GM21381 (cell line): ENCODE results near the gene COG3.

Source experiments
- ATAC-seq: cut with Tn5 transposase; IDR thresholded peaks from one replicate; pipeline ENCODE4 v1.9.1; 2021; ENCODE audit warnings: mild to moderate bottlenecking, moderate library complexity; ENCODE audit not compliant: unreplicated experiment

COG3 gene

GRCh38 chr13:45445053-45445452, 19.7 kb upstream of the COG3 start:
- no peak for ATAC-seq

- no peak for ATAC-seq
These were observed 18.6 kb upstream of the COG3 start for GRCh38 chr13:45446181-45446580.

DNA sequence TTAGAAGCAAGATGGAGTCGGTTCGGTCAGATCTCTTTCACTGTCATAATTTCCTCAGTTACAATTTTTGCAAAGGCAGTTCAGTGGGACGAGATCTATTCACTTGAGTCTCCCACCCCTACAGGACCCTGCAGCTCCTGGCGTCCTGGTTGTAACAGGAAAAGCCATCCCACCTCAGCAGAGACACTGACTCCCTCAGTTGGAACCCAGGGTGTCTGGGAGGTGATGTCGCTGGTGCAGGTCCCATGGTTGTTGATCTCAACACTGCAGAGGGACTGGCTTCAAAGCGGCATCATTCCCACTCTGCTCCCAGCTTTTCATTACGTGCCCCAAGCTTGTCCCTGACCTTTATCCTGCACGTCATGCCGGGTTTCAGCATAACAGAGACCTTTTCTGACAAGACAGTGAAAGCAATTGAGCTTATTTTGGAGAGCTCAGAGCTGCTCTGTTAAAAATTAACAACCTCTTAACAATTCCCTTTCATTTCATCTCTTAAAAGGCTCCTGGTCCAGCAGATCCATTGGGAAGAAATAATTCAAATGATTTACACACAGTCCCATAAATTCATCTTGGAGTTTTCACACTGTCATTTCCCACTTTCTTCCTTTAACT, 17.6 kb upstream of the COG3 start:
- ATAC-seq, result no peak

- no peak for ATAC-seq
These were observed 15.7 kb upstream of the COG3 start for GRCh38 chr13:45448965-45449559.

- ATAC-seq, result no peak
These were observed 13.5 kb upstream of the COG3 start for GRCh38 chr13:45451282-45451681.

DNA sequence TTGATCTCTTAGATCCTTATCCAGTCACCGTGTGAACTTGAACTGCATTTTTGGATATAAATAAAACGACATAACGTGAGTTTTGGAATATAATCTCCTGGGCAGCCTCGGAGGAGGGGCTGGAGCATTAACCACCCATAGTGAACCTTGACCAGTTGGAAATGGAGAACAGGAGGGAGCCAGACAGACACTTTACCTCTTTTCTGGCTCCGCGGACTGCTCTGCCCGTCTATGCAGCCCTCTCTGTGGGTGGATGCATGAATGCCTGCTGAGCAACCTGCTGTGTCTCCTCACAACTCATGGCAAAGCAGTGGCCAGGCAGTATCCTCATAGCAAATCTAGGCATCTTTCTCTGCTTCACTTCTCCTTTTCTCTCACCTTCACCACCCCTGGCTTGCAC, 10.5 kb upstream of the COG3 start:
- ATAC-seq, result no peak

DNA sequence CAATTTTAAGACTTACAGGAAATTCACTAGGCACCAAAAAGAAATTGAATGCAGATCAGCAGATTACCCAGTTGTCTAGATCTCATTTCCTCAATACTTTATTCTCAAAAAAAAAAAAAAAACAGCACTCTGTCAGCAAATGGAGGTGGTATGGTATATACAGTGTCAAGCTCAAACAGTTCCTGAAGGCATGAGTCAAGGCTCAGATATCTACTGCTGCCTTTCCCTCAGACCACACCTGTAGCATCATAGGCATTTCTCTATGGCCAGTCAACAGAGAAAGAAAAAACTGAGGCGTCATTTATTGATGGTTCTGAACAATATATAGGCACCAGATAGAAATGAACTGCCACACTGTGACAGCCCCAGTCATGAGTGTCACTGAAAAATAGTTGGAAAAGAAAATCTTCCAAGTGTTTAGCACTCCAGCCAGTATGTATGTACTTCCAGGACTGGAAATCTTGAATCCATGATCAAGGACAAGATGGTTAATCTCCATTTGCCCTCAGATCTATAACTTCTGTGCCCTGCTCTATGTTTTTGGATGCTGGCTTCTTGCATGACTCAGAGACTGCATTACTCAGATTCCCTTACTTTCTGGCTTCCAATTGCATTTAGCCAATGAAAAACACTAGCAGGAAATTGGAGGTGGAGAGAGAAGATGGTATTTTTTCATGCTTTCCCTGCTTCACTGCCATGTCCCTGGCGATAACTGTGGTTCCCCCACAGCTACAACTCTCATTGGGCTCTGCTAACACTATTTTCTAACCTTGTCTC, 8.4 kb upstream of the COG3 start:
- ATAC-seq, result no peak

DNA sequence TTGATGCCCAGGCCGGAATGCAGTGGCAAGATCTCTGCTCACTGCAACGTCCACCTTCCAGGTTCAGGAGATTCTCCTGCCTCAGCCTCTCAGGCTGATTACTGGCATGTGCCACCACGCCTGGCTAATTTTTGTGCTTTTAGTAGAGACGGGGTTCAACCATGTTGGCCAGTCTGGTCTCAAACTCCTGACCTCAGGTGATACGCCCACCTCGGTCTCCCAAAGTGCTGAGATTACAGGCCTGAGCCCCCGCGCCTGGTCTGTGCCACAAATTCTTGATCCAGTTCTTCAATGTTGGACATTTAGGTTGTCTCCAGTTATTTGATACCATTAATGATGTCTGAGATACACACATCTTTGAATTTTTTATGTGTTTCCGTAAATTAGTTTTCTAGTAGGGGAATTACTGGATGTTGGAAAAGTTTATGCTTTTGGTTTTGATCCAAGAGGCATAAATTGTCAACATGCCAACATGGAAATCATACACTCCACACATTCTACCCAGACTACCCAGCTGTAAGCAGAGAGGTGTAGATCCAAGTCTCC, 525 bp upstream of the COG3 start:
- no peak for ATAC-seq

- ATAC-seq, result no peak
These were observed 1.6 kb downstream of the COG3 start for GRCh38 chr13:45466359-45466758.

DNA sequence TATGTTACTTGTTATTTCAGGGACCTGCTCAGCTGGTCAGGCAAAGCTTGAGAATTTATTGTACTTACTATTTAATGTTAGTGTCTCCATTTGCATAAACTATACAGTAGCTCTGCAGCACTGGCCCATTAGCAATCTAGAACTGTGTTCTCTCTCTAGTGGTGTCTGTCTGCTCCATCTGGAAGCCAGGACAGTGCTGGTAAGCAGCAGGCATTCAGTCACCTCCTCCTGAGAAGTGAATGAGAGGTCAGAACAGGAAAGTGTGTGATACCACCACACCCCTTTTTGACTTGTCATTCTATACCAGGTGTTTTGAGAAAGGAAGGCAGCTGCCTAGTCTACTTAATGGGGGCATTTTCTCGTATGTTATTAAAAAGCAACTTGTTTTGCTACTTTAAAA, 3.9 kb downstream of the COG3 start:
- no peak for ATAC-seq

- ATAC-seq, result no peak
These were observed 7.5 kb downstream of the COG3 start for GRCh38 chr13:45472171-45472705.

GRCh38 chr13:45473627-45474026, 8.9 kb downstream of the COG3 start:
- no peak for ATAC-seq

DNA sequence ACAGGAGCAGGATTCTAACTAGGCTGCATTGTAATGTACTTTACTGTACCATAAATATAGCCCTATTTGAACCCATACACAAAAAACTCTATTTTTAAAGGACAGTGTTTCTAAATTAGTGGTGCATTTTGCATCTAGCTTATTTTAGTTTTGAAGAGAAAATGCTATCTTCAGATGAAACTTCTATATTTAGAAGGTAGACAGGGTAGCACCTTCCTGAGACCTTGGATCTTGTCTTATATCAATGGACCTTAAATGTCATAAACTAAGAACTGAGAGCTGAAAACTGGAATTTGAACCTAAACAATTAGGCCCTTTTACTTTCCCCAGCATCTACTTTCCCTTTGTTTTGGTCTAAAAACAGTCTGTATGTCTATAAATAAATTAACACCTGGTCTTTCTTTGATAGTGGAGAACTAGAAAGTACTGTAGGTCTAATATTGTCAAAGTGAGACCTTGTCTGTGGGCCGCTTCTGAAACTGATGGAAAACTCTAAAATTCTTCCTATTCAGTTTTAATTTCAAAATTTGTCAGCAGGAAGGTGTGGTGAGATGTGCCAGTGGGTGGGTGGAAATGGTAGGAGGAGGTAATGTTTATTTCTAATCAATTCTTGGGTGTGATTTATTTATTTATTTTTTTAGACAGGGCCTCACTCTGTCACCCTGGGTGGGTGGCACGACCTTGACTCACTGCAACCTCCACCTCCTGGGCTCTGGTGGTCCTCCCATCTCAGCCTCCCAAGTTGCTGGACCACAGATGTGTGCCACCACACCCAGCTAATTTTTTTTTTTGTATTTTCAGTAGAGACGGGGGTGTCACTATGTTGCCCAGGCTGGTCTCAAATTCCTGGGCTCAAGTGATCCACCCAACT, 10.1 kb downstream of the COG3 start:
- ATAC-seq, result no peak

DNA sequence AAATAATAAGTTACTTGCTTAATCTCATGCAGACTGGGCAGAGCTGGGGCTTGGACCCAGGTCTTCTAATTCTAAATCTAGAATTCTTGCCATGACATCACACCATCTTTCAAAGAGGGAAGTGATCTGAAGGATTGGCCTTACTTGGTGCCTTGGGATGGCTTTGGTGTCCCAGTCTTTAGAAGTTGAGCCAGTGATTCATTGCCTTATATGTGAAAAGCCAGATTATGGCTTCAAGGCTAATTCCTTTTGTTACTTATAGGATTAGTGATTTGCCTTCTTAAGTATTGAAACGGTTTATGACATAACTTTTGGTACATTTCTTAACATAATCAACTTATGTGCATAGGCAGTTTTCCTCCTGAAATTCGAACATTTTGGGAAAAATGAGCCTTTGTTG, 14.9 kb downstream of the COG3 start:
- no peak for ATAC-seq

DNA sequence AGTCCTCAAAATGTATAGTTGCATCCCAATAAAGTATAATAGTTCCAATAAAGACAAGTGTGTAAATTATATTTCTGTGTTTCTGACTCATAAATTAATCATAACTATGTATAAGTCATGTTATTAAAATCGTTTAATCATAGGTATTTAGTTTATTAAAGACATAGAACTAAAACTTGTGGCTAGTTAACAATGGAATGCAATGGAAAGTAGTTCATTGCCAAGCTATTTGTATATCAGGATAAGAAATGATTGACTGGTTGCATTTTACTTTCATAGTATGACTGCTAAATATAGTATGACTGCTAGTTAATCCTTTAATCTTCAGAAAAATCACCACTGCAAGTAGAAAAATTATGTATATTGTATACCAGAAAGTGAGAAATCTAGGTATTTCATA, 16.9 kb downstream of the COG3 start:
- ATAC-seq, result no peak

GRCh38 chr13:45482571-45483173, 17.9 kb downstream of the COG3 start:
- no peak for ATAC-seq

GRCh38 chr13:45487604-45488003, 22.9 kb downstream of the COG3 start:
- ATAC-seq, result no peak

GRCh38 chr13:45490068-45490467, 25.3 kb downstream of the COG3 start:
- no peak for ATAC-seq

DNA sequence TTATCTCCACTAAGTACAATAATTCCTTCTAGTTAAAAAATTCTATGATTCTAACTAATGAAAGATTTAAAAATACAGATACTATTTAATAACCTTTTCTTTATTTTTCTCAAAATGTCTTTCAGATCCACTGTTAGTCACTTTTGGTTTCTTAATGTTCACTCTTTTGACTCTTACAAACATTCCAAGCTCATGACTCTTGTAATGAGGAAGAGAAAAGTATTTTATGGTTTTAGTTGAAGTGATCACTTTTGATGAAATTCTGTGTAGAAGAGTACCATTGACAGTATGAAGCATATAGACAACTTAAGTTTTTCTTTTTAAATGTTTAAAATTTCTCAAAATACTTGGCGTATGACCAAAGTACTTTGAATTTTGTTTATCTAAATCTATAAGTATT, 27.8 kb downstream of the COG3 start:
- no peak for ATAC-seq

DNA sequence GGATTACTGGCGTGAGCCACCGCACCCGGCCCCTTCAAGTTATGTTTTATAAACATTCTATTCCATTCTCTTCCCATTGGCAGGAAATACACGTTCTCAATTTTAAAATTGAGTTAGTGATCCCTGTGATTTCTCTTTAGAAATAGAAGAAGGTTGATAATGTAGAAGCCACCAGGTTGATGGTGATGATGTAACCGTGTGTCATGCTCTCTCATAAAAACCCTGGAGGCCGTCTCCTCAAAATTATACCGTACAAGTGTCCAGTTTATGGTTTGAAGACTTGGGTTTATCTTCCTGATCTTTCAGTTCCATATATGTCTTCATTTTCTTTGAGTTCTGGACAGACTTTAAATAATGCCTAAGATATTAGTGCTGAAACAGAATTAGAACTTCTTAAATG, 32.2 kb downstream of the COG3 start:
- no peak for ATAC-seq
